GM12878 (cell line): ENCODE data around the gene EIF2B5. TPM values are rescaled to one million over a fixed set of nuclear protein-coding genes. Genes with fewer than 3 reads are reported as not detected.

Source experiments
- ATAC-seq: fragments of 200-7000 bp; cut with Tn5 transposase; 3 replicates; pipeline ENCODE4 v1.9.1; 2020; ENCODE audit warnings: mild to moderate bottlenecking, moderate library complexity
- BruUV-seq: library from RNA; stranded (reverse); fragments of 400-500 nt; replicated peaks from 2 replicates; lab custom pipeline; 2021; lab: Mats Ljungman, UMichigan
- CTCF ChIA-PET: fragments of 300-600 bp; sonication (Branson Sonifier 250); formaldehyde crosslinking; extraction: SDS; loops from one replicate; lab custom pipeline; 2021; ENCODE audit warnings: inconsistent platforms; lab: Yijun Ruan, JAX
- POLR2A ChIA-PET: fragments of 350-600 bp; formaldehyde crosslinking; extraction: SDS; loops from one replicate; lab custom pipeline; 2021; ENCODE audit warnings: inconsistent platforms; lab: Charles Lee
- RAD21 ChIA-PET: fragments of 300-600 bp; sonication (Branson Sonifier 250); formaldehyde crosslinking; loops from one replicate; lab custom pipeline; 2023; ENCODE audit warnings: antibody characterized with exemption; ENCODE audit not compliant: unreplicated experiment; lab: Charles Lee
- SMC1A ChIA-PET: fragments of 300-600 bp; sonication (Branson Sonifier 250); formaldehyde crosslinking; loops from one replicate; lab custom pipeline; 2023; ENCODE audit not compliant: unreplicated experiment, uncharacterized antibody; lab: Charles Lee
- DNase-seq: peaks from one replicate; pipeline ENCODE4 v3.0.0-alpha.2; 2011; ENCODE audit warnings: low read depth, low spot score
- FAIRE-seq: peaks from 3 replicates; lab custom pipeline; 2011; peaks lifted over from hg19 to GRCh38; lab: Jason Lieb, UNC
- H2AFZ ChIP-seq: 2 replicates; pipeline ENCODE4 v1.6.0; 2011; ENCODE audit warnings: low read depth, low read length, control low read depth; ENCODE audit not compliant: control insufficient read depth
- H3K27ac ChIP-seq: 2 replicates; pipeline ENCODE4 v1.5.1; 2011; ENCODE audit warnings: control low read depth; ENCODE audit not compliant: control insufficient read depth, insufficient read depth
- H3K27me3 ChIP-seq, 2 experiments: replicated peaks in 1 of 2; 2 replicates each; pipeline versions ENCODE4 v1.6.0 to v1.6.1; 2011; ENCODE audit warnings: low read length in 1 of 2; ENCODE audit not compliant: control insufficient read depth in 2 of 2, insufficient read depth in 2 of 2
- H3K36me3 ChIP-seq, 2 experiments: 2 replicates each; pipeline ENCODE4 v1.5.1; 2011; ENCODE audit warnings: low read length in 1 of 2; ENCODE audit not compliant: control insufficient read depth in 2 of 2, insufficient read depth in 2 of 2
- H3K4me1 ChIP-seq: 2 replicates; pipeline ENCODE4 v1.6.1; 2011; ENCODE audit warnings: mild to moderate bottlenecking, low read length, moderate library complexity, mixed read lengths; ENCODE audit not compliant: control insufficient read depth, insufficient read depth
- H3K4me2 ChIP-seq: 2 replicates; pipeline ENCODE4 v1.6.0; 2011; ENCODE audit warnings: control low read depth; ENCODE audit not compliant: control insufficient read depth, insufficient read depth
- H3K4me3 ChIP-seq: fragments of 200-600 bp; sonication (generic); 2 replicates; pipeline ENCODE4 v1.5.1; 2016
- H3K79me2 ChIP-seq: 2 replicates; pipeline ENCODE4 v1.6.0; 2011; ENCODE audit warnings: low read length; ENCODE audit not compliant: control insufficient read depth, insufficient read depth
- H3K9ac ChIP-seq: 2 replicates; pipeline ENCODE4 v1.8.0; 2011; ENCODE audit warnings: low read length, control low read depth, mixed read lengths; ENCODE audit not compliant: control insufficient read depth, insufficient read depth
- H3K9me3 ChIP-seq: replicated peaks from 3 replicates; pipeline ENCODE4 v1.5.1; 2011; ENCODE audit warnings: mild to moderate bottlenecking, low read length; ENCODE audit not compliant: control insufficient read depth, insufficient read depth
- H4K20me1 ChIP-seq: 2 replicates; pipeline ENCODE4 v1.6.0; 2011; ENCODE audit not compliant: control insufficient read depth, insufficient read depth
- ATF7 ChIP-seq: fragments of 450-650 bp; IDR thresholded peaks from 2 replicates; pipeline ENCODE4 v1.6.1; 2016; ENCODE audit warnings: low read depth, mild to moderate bottlenecking
- GATAD2B ChIP-seq: fragments of 450-650 bp; conservative IDR thresholded peaks from 2 replicates; pipeline ENCODE4 v1.6.1; 2017; ENCODE audit warnings: low read depth, mild to moderate bottlenecking, moderate library complexity
- IKZF2 ChIP-seq, 2 experiments: fragments of 450-650 bp; IDR thresholded peaks; 2 replicates each; pipeline ENCODE4 v1.6.1; 2017; ENCODE audit warnings: mild to moderate bottlenecking in 2 of 2, moderate library complexity in 2 of 2
- STAT1 ChIP-seq: fragments of 450-650 bp; conservative IDR thresholded peaks from 2 replicates; pipeline ENCODE4 v1.6.1; 2014; ENCODE audit warnings: antibody characterized with exemption, mild to moderate bottlenecking
- WGBS: methylation state at CpG from one replicate; pipeline ENCODE4 v1.1.6; 2016; ENCODE audit warnings: low lambda C conversion rate; ENCODE audit not compliant: insufficient replicate concordance, insufficient coverage; ENCODE audit errors: missing lambda C conversion rate; 5-methylcytosine and 5-hydroxymethylcytosine counted together
- in situ Hi-C: fragments of 300-500 bp; cut with MboI; formaldehyde crosslinking; loops from 9 replicates; pipeline ENCODE4 v1.14.3; 2018; ENCODE audit warnings: mixed read lengths
- intact Hi-C: fragments of 100-400 bp; cut with micrococcal nuclease; formaldehyde crosslinking; loops from one replicate; pipeline ENCODE4 v1.14.2; 2022; ENCODE audit not compliant: unreplicated experiment
- polyA plus RNA-seq, 11 experiments: library from polyadenylated mRNA; depleted of rRNA in 4 of 11; unstranded in 6 of 11; stranded (reverse) in 5 of 11; fragments of >200 nt; fragmentation: Nextera tagmentation in 4 of 11; fragmentation: Illumina TruSeq in 1 of 11; extraction: Ambion mirVana in 4 of 11; extraction: Trizol in 1 of 11; gene quantifications; 1 replicate in 1 of 11; 2 replicates in 10 of 11; pipeline versions ENCODE4 v1.2.1 to v1.2.3, GENCODE V29; 2011 to 2016; ENCODE audit warnings: inconsistent platforms in 2 of 11, missing spikeins in 2 of 11, low read depth in 1 of 11
- total RNA-seq, 4 experiments: library from RNA; depleted of rRNA in 3 of 4; stranded (reverse); fragments of >200 nt in 3 of 4; fragmentation: Illumina TruSeq in 1 of 4; extraction: Trizol in 1 of 4; gene quantifications; 2 replicates each; pipeline versions ENCODE4 v1.2.1 to v1.2.3, GENCODE V29; 2013 to 2021
- TF ChIP-seq, protein P1 (sequence below): IDR thresholded peaks from 2 replicates; pipeline ENCODE4 v1.6.1; 2012; ENCODE audit warnings: improper control_type of control experiment, low read depth, low read length; ENCODE audit not compliant: insufficient replicate concordance
- TF ChIP-seq, protein P2 (sequence below): IDR thresholded peaks from 2 replicates; pipeline ENCODE4 v1.6.1; 2012; ENCODE audit warnings: mild to moderate bottlenecking, low read depth, low read length
- TF ChIP-seq, protein P3 (sequence below): IDR thresholded peaks from 2 replicates; pipeline ENCODE4 v1.6.1; 2011; ENCODE audit warnings: mild to moderate bottlenecking, low read depth, low read length, moderate library complexity; ENCODE audit not compliant: insufficient replicate concordance

EIF2B5 gene
- total and polyA plus RNA-seq, 10 of the 15 experiments (the other 5 are each of a cell fraction or from before 2014, with no cell fraction given) = 13.7 to 82.7 (median 52.2) TPM

DNA sequence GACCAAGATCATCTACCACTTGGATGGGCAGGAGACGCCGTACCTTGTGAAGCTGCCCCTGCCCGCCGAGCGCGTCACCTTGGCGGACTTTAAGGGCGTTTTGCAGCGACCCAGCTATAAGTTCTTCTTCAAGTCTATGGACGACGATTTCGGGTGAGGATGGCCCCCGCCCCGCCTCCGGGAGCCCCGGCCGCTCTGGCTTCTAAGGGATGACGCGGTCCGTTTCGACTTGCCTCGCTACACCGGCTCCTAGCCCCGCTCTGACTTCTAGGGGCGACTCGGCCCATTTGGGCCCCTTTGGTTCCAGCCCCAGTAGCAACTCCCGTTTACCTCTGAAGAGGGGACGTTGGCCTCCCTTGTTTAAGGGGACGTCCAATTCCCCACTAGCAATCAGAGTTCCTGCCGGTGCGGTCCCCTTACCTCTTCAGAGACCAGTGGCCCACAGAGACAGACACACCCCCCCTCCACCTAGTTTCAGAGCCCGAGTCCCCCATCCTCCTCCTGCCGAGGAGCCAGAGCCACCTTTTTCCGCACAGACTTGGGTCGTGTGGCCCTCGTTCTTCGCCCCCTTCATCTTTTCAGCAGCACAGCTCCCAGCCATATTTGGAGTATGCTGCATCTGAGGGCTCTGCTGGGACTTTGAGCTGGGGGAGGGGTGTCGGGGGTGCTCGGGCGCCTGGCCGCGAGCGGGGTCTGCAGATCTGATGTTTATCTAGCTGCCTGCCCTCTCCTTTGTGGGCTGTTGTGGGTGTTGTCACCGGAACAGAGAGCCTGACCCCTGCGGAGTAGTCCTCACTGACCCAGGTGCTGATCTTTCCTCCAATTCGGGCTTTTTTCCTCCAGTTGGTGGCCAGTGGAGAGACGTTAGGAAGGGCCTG lies 20.7 kb downstream of the EIF2B5 start:
- Histone ChIP-seq H2AFZ (peak overlapping the region; percentile 77), H3K36me3 (no peaks in the 10 kb centered on the region), H3K27ac (peak overlapping the region; percentile 35), H3K4me2 (peak overlapping the region; percentile 78), H4K20me1 (no peaks in the 10 kb centered on the region), H3K9me3 (no peaks in the 10 kb centered on the region), H3K4me1 (peaks cover 9% of the 10 kb centered on the region), H3K79me2 (peaks cover 42% of the 10 kb centered on the region), H3K9ac (peak overlapping the region; percentile 88), H3K4me3 (peak overlapping the region; percentile 82), H3K27me3 (no peaks in the 10 kb centered on the region)
- RAD21 ChIA-PET = interaction anchor here (0.7 to 2.2 kb wide), 7 partner anchors 10 to 133 kb away, joined by 3 to 10 read pairs (median 3); partner anchors contain the start of genes ABCF3, AP2M1 and EIF2B5
- SMC1A ChIA-PET = interaction anchor here (0.7 to 1.4 kb wide), 5 partner anchors 23 to 94 kb away, joined by 3 to 4 read pairs (median 4); no protein-coding TSS in a partner anchor
- intact Hi-C loops (loop anchor here (1.0 kb wide), 2 partner anchors 22 to 29 kb away; no protein-coding TSS in a partner anchor), in situ Hi-C loops (no loop called here)
- WGBS = 1% methylated on average over 47 of the region's 47 CpGs
- BruUV-seq = TSS peak; percentile 63
- no peak for DNase-seq
- POLR2A ChIA-PET = interaction anchor here (0.5 to 2.4 kb wide), 8 partner anchors 8 to 1127 kb away, joined by 3 to 7 read pairs (median 4); partner anchors contain the start of genes ABCF3, AP2M1 and EIF2B5
- no peak for FAIRE-seq
- CTCF ChIA-PET = interaction anchor here (0.9 to 1.6 kb wide), 3 partner anchors 10 to 31 kb away, joined by 3 to 7 read pairs (median 3); partner anchors contain the start of gene EIF2B5
- ATAC-seq = peak; percentile 48
- TF ChIP-seq, protein P1, sequence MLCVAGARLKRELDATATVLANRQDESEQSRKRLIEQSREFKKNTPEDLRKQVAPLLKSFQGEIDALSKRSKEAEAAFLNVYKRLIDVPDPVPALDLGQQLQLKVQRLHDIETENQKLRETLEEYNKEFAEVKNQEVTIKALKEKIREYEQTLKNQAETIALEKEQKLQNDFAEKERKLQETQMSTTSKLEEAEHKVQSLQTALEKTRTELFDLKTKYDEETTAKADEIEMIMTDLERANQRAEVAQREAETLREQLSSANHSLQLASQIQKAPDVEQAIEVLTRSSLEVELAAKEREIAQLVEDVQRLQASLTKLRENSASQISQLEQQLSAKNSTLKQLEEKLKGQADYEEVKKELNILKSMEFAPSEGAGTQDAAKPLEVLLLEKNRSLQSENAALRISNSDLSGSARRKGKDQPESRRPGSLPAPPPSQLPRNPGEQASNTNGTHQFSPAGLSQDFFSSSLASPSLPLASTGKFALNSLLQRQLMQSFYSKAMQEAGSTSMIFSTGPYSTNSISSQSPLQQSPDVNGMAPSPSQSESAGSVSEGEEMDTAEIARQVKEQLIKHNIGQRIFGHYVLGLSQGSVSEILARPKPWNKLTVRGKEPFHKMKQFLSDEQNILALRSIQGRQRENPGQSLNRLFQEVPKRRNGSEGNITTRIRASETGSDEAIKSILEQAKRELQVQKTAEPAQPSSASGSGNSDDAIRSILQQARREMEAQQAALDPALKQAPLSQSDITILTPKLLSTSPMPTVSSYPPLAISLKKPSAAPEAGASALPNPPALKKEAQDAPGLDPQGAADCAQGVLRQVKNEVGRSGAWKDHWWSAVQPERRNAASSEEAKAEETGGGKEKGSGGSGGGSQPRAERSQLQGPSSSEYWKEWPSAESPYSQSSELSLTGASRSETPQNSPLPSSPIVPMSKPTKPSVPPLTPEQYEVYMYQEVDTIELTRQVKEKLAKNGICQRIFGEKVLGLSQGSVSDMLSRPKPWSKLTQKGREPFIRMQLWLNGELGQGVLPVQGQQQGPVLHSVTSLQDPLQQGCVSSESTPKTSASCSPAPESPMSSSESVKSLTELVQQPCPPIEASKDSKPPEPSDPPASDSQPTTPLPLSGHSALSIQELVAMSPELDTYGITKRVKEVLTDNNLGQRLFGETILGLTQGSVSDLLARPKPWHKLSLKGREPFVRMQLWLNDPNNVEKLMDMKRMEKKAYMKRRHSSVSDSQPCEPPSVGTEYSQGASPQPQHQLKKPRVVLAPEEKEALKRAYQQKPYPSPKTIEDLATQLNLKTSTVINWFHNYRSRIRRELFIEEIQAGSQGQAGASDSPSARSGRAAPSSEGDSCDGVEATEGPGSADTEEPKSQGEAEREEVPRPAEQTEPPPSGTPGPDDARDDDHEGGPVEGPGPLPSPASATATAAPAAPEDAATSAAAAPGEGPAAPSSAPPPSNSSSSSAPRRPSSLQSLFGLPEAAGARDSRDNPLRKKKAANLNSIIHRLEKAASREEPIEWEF = no peak
- TF ChIP-seq, protein P2, sequence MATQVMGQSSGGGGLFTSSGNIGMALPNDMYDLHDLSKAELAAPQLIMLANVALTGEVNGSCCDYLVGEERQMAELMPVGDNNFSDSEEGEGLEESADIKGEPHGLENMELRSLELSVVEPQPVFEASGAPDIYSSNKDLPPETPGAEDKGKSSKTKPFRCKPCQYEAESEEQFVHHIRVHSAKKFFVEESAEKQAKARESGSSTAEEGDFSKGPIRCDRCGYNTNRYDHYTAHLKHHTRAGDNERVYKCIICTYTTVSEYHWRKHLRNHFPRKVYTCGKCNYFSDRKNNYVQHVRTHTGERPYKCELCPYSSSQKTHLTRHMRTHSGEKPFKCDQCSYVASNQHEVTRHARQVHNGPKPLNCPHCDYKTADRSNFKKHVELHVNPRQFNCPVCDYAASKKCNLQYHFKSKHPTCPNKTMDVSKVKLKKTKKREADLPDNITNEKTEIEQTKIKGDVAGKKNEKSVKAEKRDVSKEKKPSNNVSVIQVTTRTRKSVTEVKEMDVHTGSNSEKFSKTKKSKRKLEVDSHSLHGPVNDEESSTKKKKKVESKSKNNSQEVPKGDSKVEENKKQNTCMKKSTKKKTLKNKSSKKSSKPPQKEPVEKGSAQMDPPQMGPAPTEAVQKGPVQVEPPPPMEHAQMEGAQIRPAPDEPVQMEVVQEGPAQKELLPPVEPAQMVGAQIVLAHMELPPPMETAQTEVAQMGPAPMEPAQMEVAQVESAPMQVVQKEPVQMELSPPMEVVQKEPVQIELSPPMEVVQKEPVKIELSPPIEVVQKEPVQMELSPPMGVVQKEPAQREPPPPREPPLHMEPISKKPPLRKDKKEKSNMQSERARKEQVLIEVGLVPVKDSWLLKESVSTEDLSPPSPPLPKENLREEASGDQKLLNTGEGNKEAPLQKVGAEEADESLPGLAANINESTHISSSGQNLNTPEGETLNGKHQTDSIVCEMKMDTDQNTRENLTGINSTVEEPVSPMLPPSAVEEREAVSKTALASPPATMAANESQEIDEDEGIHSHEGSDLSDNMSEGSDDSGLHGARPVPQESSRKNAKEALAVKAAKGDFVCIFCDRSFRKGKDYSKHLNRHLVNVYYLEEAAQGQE = peak; percentile 73
- TF ChIP-seq IKZF2 (IDR thresholded peaks at IDR 0.05) = no peak
- TF ChIP-seq, protein P3, sequence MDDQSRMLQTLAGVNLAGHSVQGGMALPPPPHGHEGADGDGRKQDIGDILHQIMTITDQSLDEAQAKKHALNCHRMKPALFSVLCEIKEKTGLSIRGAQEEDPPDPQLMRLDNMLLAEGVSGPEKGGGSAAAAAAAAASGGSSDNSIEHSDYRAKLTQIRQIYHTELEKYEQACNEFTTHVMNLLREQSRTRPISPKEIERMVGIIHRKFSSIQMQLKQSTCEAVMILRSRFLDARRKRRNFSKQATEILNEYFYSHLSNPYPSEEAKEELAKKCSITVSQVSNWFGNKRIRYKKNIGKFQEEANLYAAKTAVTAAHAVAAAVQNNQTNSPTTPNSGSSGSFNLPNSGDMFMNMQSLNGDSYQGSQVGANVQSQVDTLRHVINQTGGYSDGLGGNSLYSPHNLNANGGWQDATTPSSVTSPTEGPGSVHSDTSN = no peak
- TF ChIP-seq GATAD2B = no peak
- TF ChIP-seq ATF7 = no peak
- TF ChIP-seq STAT1 = no peak
